ENCODE data around the gene GRB2. TPM values are rescaled to one million over a fixed set of nuclear protein-coding genes. Genes with fewer than 3 reads are reported as not detected.

The GRB2 gene
- polyA plus RNA-seq, 2 of the 4 experiments (the other 2 are of a cell fraction): 91.4 to 91.9 TPM

- H3K4me2 ChIP-seq: no peak overlapping the region
- ChIA-PET POLR2A (no interaction called here), CTCF (interaction anchor here (0.7 to 1.2 kb wide), 4 partner anchors 30 to 1713 kb away, joined by 4 to 6 read pairs (median 4); partner anchors contain the start of gene MIF4GD)
- no peak for TF ChIP-seq EP300 (IDR thresholded peaks at IDR 0.05)
- no peak for TF ChIP-seq PHF8 (IDR thresholded peaks at IDR 0.05; ENCODE audit: borderline replicate concordance, low read depth)
- TF ChIP-seq HEYL (CRISPR knock-in tag; IDR thresholded peaks at IDR 0.05): no peak
- no peak for TF ChIP-seq POLR2AphosphoS2 (conservative IDR thresholded peaks at IDR 0.05; ENCODE audit: low read length)
- no peak for TF ChIP-seq RCOR1 (IDR thresholded peaks at IDR 0.05; ENCODE audit: low read depth, low read length)
- TF ChIP-seq JUN (IDR thresholded peaks at IDR 0.05): no peak
- peaks cover 6% of the 10 kb centered on the region; the same call in 2 of the 3 replicates for H3K9me3 ChIP-seq
- H3K27ac ChIP-seq: no peak overlapping the region
- DNase-seq (ENCODE audit: low read depth in 1 of 2, low spot score in 1 of 2) (no peak), ATAC-seq (no peak), FAIRE-seq (no peak)
- WGBS (ENCODE audit: missing lambda C conversion rate): 92% methylated on average over 8 of the region's 8 CpGs
- H3K4me1 ChIP-seq: peaks cover 18% of the 10 kb centered on the region; the same call in 2 of the 3 replicates
- H3K4me3 ChIP-seq: no peak overlapping the region
Measured at GRCh38 chr17:75353176-75353575, 52.3 kb downstream of the GRB2 start.

GRCh38 chr17:75352079-75352569 is 53.4 kb downstream of the GRB2 start:
- peak in 1 of 2 experiments; percentile 24 for DNase-seq (ENCODE audit: low read depth in 1 of 2, low spot score in 1 of 2)
- ATAC-seq: peak; percentile 32 to 69; a peak in 3 of 6 replicates
- FAIRE-seq: no peak
- TF ChIP-seq ELK1 (IDR thresholded peaks at IDR 0.05; ENCODE audit: low read depth, low read length) (no peak), HOXA7 (CRISPR knock-in tag; IDR thresholded peaks at IDR 0.05) (no peak), POLR2A (IDR thresholded peaks at IDR 0.05; ENCODE audit: low read length) (no peak), BHLHE40 (IDR thresholded peaks at IDR 0.05; ENCODE audit: low read depth, low read length) (no peak), ESRRA (IDR thresholded peaks at IDR 0.05; ENCODE audit: borderline replicate concordance, low read length) (no peak), CBX8 (IDR thresholded peaks at IDR 0.05) (no peak), CEBPB (IDR thresholded peaks at IDR 0.05) (no peak), ATOH8 (CRISPR knock-in tag; IDR thresholded peaks at IDR 0.05; ENCODE audit: low read depth) (no peak), JUNB (IDR thresholded peaks at IDR 0.05) (no peak), POLR2AphosphoS2 (conservative IDR thresholded peaks at IDR 0.05; ENCODE audit: low read length) (no peak), HES2 (IDR thresholded peaks at IDR 0.05) (no peak), SMC3 (IDR thresholded peaks at IDR 0.05) (no peak), CHD2 (IDR thresholded peaks at IDR 0.05; ENCODE audit: low read length, partially characterized antibody) (no peak), RNF2 (IDR thresholded peaks at IDR 0.05; ENCODE audit: borderline replicate concordance, low read depth) (no peak), ZFP36 (IDR thresholded peaks at IDR 0.05; ENCODE audit: borderline replicate concordance, partially characterized antibody) (no peak)
- ChIA-PET POLR2A (no interaction called here), CTCF (interaction anchor here (0.7 to 1.2 kb wide), 4 partner anchors 9 to 71 kb away, joined by 3 to 6 read pairs (median 4); no protein-coding TSS in a partner anchor)
- Histone ChIP-seq H3K4me1 (peaks cover 23% of the 10 kb centered on the region; the same call in 2 of the 3 replicates), H3K4me3 (no peak overlapping the region), H3K9me3 (peaks cover 6% of the 10 kb centered on the region; the same call in 2 of the 3 replicates), H3K27ac (no peak overlapping the region), H3K4me2 (no peak overlapping the region)
- WGBS (ENCODE audit: missing lambda C conversion rate): 58% methylated on average over 7 of the region's 7 CpGs

GRCh38 chr17:75350706-75351105 is 54.8 kb downstream of the GRB2 start:
- Histone ChIP-seq H3K4me1 (peaks cover 24% of the 10 kb centered on the region; the same call in 2 of the 3 replicates), H3K4me2 (no peak overlapping the region), H3K27ac (no peak overlapping the region), H3K4me3 (no peak overlapping the region), H3K9me3 (peaks cover 6% of the 10 kb centered on the region; the same call in 2 of the 3 replicates)
- 94% methylated on average over 9 of the region's 9 CpGs for WGBS (ENCODE audit: missing lambda C conversion rate)
- ChIA-PET POLR2A (interaction anchor here (0.6 kb wide), 1 partner anchor 18 kb away, joined by 4 read pairs; no protein-coding TSS in a partner anchor), CTCF (interaction anchor here (0.6 to 1.7 kb wide), 8 partner anchors 8 to 108 kb away, joined by 3 to 7 read pairs (median 4); no protein-coding TSS in a partner anchor)
- ATAC-seq (no peak), FAIRE-seq (no peak), DNase-seq (ENCODE audit: low read depth in 1 of 2, low spot score in 1 of 2) (no peak)
- no peak for TF ChIP-seq HEYL (CRISPR knock-in tag; IDR thresholded peaks at IDR 0.05)
- no peak for TF ChIP-seq RCOR1 (IDR thresholded peaks at IDR 0.05; ENCODE audit: low read depth, low read length)
- no peak for TF ChIP-seq HDAC2 (IDR thresholded peaks at IDR 0.05)
- no peak for TF ChIP-seq TP53 (CRISPR knock-in tag; IDR thresholded peaks at IDR 0.05)
- TF ChIP-seq SMC3 (IDR thresholded peaks at IDR 0.05): no peak
